Measurements from ENCODE around the gene RNF43.

GRCh38 chr17:58394534-58395223 lies 22.7 kb downstream of the RNF43 start:
- no peak for TF ChIP-seq EZH2 (IDR thresholded peaks at IDR 0.05; ENCODE audit: insufficient read depth, poor library complexity, severe bottlenecking)
- no peak for TF ChIP-seq EZH2phosphoT487 (IDR thresholded peaks at IDR 0.05; ENCODE audit: insufficient read depth, low read depth)

Measured in GM23248 (cell line).